IPS DF 6.9 (cell line): ENCODE results near the gene TAF11L9.
A peak's percentile ranks its signal among the peaks of the same experiment; 100 is the strongest.
"Not testable (repeated sequence)": the region's sequence is repeated elsewhere in the genome, so short reads cannot be mapped to it uniquely, and the experiment has no call there.

ENCODE experiments used
- DNase-seq: peaks from one replicate; pipeline ENCODE4 v3.0.0-alpha.2; 2013; ENCODE audit warnings: low read depth, low spot score
- H3K27ac ChIP-seq: one replicate; pipeline ENCODE4 v1.5.1; 2013; ENCODE audit warnings: low read length, control low read depth
- H3K27me3 ChIP-seq: 2 replicates; pipeline ENCODE4 v1.6.1; 2013; ENCODE audit warnings: mild to moderate bottlenecking, low read length; ENCODE audit not compliant: control insufficient read depth, insufficient read depth
- H3K36me3 ChIP-seq: 2 replicates; pipeline ENCODE4 v1.6.1; 2013; ENCODE audit warnings: low read length; ENCODE audit not compliant: control insufficient read depth, insufficient read depth
- H3K4me1 ChIP-seq: 2 replicates; pipeline ENCODE4 v1.6.1; 2013; ENCODE audit warnings: low read length; ENCODE audit not compliant: control insufficient read depth, insufficient read depth
- H3K4me3 ChIP-seq: 2 replicates; pipeline ENCODE4 v1.5.1; 2013; ENCODE audit warnings: mild to moderate bottlenecking, low read length
- H3K9me3 ChIP-seq: 2 replicates; pipeline ENCODE4 v1.6.1; 2013; ENCODE audit warnings: low read length, inconsistent platforms; ENCODE audit not compliant: control insufficient read depth, insufficient read depth
- WGBS: extraction: QIAGEN DNeasy Blood & Tissue Kit; methylation state at CpG from one replicate; pipeline ENCODE4 v1.1.7; 2013; ENCODE audit warnings: mixed read lengths, missing lambda C conversion rate; ENCODE audit not compliant: insufficient read length, insufficient coverage; 5-methylcytosine and 5-hydroxymethylcytosine counted together

TAF11L9 gene

DNA sequence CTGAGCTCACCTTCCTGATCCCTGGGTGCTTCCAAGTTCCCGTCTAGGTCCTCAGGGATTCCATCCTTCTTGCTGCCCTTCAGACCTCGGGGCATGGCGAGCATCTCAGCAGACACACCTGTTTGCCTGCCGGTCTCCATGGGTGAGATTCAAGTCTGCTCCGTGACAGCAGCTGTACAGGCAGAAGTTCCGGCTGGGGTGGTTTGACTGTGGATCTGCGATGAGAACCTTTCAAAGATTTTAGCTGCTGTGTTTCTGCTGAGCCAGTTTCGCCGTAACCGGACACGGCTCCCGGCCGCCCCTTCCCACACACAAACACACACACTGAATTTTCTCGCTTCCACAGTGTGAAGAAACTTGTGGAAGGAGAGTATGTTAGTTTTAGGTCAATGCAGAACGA, at the start of gene TAF11L9:
Gene TAF11L9 (minus strand): TSS at position 140 of the 400 bp plus-strand sequence.
- H3K4me1 ChIP-seq, H3K9me3 ChIP-seq, H3K36me3 ChIP-seq, H3K27me3 ChIP-seq, H3K4me3 ChIP-seq, DNase-seq, H3K27ac ChIP-seq: not testable (repeated sequence)
- WGBS: no CpG with 5 or more reads among the region's 15 CpGs

DNA sequence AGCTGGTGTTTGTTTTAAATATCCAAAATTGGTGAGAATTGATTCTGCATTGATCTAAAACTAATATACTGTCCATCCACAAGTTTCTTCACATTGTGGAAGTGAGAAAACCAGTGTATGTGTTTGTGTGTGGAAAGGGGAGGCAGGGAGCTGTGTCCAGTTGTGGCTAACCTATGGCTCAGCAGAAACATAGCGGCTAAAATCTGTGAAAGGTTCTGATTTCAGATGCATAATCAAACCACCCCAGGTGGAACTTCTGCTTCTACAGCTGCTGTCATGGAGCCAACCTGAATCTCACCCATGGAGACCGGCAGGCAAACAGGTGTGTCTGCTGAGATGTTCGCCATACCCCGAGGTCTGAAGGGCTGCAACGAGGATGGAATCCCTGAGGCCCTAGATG, 40.0 kb upstream of the TAF11L9 start, which contains the start of gene TAF11L14:
Gene TAF11L14 (plus strand): TSS at position 301 of the 400 bp plus-strand sequence.
- no peak for DNase-seq
- Histone ChIP-seq H3K36me3 (no peaks in the 10 kb centered on the region), H3K27me3 (no peaks in the 10 kb centered on the region), H3K9me3 (no peaks in the 10 kb centered on the region), H3K4me1 (no peaks in the 10 kb centered on the region), H3K4me3 (no peak within 1 kb of the TSS), H3K27ac (no peak within 1 kb of the TSS)
- no CpG with 5 or more reads among the region's 5 CpGs for WGBS

DNA sequence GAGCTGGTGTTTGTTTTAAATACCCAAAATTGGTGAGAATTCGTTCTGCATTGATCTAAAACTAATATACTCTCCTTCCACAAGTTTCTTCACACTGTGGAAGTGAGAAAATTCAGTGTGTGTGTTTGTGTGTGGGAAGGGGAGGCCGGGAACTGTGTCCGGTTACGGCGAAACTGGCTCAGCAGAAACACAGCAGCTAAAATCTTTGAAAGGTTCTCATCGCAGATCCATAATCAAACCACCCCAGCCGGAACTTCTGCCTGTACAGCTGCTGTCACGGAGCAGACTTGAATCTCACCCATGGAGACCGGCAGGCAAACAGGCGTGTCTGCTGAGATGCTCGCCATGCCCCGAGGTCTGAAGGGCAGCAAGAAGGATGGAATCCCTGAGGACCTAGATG, 37.6 kb upstream of the TAF11L9 start, which contains the start of gene TAF11L13:
Gene TAF11L13 (plus strand): TSS at position 301 of the 400 bp plus-strand sequence.
- H3K4me3 ChIP-seq, H3K9me3 ChIP-seq, H3K4me1 ChIP-seq, H3K27ac ChIP-seq, H3K27me3 ChIP-seq, H3K36me3 ChIP-seq, DNase-seq: not testable (repeated sequence)
- no CpG with 5 or more reads among the region's 12 CpGs for WGBS

DNA sequence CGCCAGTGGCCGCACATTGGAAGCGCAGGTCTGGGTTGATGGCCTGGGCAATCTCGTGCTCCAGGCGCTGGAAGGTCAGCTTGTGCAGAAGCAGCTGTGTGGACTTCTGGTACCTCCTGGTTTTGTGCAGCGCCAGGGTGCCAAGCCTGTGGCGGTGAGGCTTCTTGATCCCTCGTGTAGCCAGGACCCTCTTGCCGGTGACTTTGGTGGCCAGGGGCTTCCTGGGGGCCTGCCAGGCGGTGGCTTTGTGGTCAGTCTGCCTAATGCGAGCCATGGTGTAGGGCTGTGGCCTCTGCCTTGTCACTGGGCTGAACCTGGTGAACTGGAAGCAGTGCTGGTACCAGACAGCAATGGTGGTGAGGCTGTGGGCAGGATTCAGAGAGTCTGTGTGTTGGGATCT, 31.5 kb upstream of the TAF11L9 start:
- Histone ChIP-seq H3K4me3 (no peak overlapping the region), H3K9me3 (no peaks in the 10 kb centered on the region)
- WGBS: no CpG with 5 or more reads among the region's 11 CpGs

DNA sequence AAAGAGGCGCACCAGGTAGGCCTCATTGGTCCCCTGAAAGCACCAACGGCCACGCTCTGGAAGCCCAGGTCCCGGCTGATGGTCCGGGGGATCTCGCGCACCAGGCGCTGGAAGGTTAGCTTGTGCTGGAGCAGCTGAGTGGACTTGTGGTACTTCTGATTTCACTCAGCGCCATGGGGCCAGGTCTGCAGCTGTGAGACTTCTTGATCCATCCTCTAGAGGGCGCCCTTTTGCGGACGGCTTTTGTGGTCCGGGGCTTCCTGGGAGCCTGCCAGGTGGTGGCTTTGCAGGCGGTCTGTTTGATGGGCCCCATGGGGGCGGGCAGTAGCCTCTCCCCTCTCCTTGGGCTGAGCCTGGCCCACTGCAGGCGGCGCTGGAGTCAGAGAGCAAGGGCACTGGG, 26.4 kb upstream of the TAF11L9 start:
- Histone ChIP-seq H3K9me3 (no peaks in the 10 kb centered on the region), H3K27me3 (no peaks in the 10 kb centered on the region), H3K27ac (no peak overlapping the region), H3K36me3 (no peaks in the 10 kb centered on the region), H3K4me3 (no peak overlapping the region), H3K4me1 (no peaks in the 10 kb centered on the region)
- peak; percentile 2 for DNase-seq
- WGBS: no CpG with 5 or more reads among the region's 17 CpGs

More for the DNA sequence above, 31.5 kb upstream of the TAF11L9 start:
- Histone ChIP-seq H3K4me1 (no peaks in the 10 kb centered on the region), H3K36me3 (no peaks in the 10 kb centered on the region), H3K27ac (no peak overlapping the region), H3K27me3 (no peaks in the 10 kb centered on the region)
- DNase-seq: no peak

DNA sequence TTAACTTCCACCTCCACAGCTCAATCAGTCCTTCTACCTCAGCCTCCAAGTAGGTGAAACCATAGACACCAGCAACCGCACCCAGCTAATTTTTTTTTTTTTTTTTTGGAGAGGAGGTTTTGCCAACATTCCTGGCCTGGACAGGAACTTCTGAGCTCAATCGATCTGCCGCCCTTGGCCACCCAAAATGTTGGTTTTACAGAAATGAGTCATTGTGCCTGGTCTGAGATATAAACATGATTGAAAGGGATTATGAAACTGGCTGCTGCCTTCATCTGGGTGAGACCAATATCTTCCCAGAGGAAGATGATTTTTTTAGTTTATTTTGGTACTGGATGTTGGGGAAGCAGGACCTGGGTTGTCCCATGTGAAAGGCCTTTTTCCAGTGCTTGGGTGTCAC, 25.2 kb upstream of the TAF11L9 start:
- Histone ChIP-seq H3K4me1 (no peaks in the 10 kb centered on the region), H3K27me3 (no peaks in the 10 kb centered on the region), H3K27ac (no peak overlapping the region), H3K9me3 (no peaks in the 10 kb centered on the region), H3K4me3 (no peak overlapping the region), H3K36me3 (no peaks in the 10 kb centered on the region)
- whole genome bisulfite sequencing: no CpG with 5 or more reads among the region's 3 CpGs
- no peak for DNase-seq

DNA sequence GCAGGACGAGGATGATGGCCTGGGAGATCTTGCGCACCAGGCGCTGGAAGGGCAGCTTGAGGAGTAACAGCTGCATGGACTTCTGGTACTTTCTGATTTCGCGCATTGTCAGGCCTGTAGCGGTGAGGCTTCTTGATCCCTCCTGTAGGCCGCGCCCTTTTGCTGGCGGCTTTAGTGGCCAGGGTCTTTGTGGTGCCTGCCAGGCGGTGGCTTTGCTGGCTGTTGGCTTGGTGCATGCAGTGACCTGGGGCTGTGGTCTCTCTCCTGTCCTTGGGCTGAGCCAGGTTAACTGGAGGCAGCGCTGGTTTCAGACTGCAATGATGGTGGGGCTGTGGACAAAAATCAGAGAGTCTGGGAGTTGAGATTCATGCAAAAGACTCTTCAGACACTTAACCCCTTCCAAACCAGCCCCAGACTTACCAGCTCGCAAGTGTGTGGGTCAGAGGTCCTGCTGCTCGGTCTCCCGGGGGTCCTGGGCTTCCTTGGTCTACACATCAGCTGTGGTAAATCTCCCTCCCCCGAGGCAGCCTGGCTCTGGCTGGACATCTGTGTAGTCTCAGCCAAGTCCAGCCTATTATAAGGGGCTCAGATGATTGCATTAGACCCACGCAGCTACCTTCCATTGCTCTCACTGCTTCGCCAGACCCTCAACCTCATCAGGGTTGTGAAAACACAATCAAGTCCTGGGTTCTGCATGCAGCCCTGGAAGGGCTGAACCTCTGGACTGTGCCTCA, 20.8 kb upstream of the TAF11L9 start:
- DNase-seq: no peak
- Histone ChIP-seq H3K4me3 (no peak overlapping the region), H3K4me1 (no peaks in the 10 kb centered on the region), H3K36me3 (no peaks in the 10 kb centered on the region), H3K27me3 (no peaks in the 10 kb centered on the region), H3K27ac (no peak overlapping the region), H3K9me3 (no peaks in the 10 kb centered on the region)
- WGBS: no CpG with 5 or more reads among the region's 17 CpGs

DNA sequence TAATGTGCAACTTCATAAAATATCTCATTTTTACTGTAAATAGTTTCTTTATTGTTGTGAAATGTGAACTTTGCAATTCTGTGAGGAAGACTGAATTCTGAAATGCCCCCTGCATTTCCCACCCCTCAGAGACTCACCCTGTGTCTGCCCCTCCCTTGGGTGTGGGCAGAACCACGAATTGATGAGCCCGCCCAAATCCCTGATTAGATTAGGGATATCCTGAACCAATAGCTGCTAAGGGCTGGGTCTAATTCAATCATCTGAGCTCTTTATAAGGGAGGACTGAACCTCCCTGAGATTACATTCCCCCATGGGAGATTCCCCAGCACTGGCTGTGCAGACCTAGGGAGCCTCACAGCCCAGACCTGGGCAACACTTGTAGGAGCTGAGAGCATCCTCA, 15.9 kb upstream of the TAF11L9 start, which contains the start of gene TAF11L12:
Gene TAF11L12 (plus strand): TSS at position 301 of the 400 bp plus-strand sequence.
- not testable (repeated sequence) for H3K4me1 ChIP-seq, H3K9me3 ChIP-seq, H3K36me3 ChIP-seq, DNase-seq, H3K27me3 ChIP-seq, H3K27ac ChIP-seq, H3K4me3 ChIP-seq
- WGBS: no CpG with 5 or more reads among the region's 2 CpGs

DNA sequence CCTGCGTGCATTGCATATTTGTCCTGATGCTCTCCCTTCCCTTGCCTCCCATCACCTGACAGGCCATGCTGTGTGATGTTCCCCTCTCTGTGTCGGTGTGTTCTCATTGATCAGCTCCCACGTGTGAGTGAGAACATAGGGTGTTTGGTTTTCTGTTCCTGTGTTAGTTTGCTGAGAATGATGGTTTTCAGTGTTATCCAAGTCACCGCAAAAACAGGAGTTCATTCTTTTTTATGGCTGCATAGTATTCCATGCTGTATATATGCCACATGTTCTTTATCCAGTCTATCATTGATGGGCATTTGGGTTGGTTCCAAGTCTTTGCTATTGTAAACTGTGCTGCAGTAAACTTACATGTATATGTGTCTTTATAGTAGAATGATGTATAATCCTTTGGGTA, 13.3 kb upstream of the TAF11L9 start:
- not testable (repeated sequence) for H3K27ac ChIP-seq, H3K4me3 ChIP-seq, H3K4me1 ChIP-seq, DNase-seq, H3K9me3 ChIP-seq, H3K27me3 ChIP-seq, H3K36me3 ChIP-seq
- no CpG with 5 or more reads among the region's 4 CpGs for WGBS

DNA sequence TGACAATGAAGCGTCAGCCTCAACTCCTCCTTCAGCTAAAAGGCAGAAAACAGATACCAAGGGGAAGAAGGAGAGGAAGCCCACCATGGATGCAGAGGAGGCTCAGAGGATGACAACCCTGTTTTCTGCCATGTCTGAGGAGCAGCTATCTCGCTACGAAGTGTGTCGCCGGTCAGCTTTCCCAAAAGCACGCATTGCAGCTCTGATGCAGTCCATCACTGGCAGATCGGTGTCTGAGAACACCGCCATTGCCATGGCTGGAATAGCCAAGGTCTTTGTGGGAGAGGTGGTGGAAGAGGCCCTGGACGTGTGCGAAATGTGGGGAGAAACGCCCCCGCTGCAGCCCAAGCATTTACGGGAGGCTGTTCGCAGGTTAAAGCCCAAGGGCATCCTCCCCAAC, 10.8 kb upstream of the TAF11L9 start:
- no peaks in the 10 kb centered on the region for H3K36me3 ChIP-seq
- no peak overlapping the region for H3K27ac ChIP-seq
- no peaks in the 10 kb centered on the region for H3K9me3 ChIP-seq
- H3K4me3 ChIP-seq: no peak overlapping the region
- WGBS: no CpG with 5 or more reads among the region's 14 CpGs
- H3K27me3 ChIP-seq: no peaks in the 10 kb centered on the region
- H3K4me1 ChIP-seq: no peaks in the 10 kb centered on the region
- no peak for DNase-seq

DNA sequence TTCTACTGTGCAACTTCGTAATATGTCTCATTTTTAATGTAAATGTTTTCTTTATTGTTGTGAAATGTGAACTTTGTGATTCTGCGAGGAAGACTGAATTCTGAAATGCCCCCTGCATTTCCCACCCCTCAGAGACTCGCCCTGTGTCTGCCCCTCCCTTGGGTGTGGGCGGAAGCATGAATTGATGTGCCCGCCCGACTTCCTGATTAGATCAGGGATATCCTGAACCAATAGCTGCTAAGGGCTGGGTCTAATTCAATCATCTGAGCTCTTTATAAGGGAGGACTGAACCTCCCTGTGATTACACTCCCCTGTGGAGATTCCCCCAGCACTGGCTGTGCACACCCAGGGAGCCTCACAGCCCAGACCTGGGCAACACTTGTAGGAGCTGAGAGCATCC, 9.7 kb upstream of the TAF11L9 start, which contains the start of gene TAF11L11:
Gene TAF11L11 (plus strand): TSS at position 304 of the 400 bp plus-strand sequence.
- no CpG with 5 or more reads among the region's 6 CpGs for WGBS

More for the DNA sequence above, 9.7 kb upstream of the TAF11L9 start, which contains the start of gene TAF11L11:
- not testable (repeated sequence) for H3K4me3 ChIP-seq, H3K27me3 ChIP-seq, H3K36me3 ChIP-seq, H3K27ac ChIP-seq, H3K9me3 ChIP-seq, H3K4me1 ChIP-seq, DNase-seq
